ENCODE data around the gene LCN2. TPM values are rescaled to one million over a fixed set of nuclear protein-coding genes. Genes with fewer than 3 reads are reported as not detected.

LCN2 gene
- total and polyA plus RNA-seq, 9 of the 15 experiments (the other 6 are each of a cell fraction or from before 2014, with no cell fraction given), result 0.10 to 1.2 (median 0.44) TPM; not detected in 1

DNA sequence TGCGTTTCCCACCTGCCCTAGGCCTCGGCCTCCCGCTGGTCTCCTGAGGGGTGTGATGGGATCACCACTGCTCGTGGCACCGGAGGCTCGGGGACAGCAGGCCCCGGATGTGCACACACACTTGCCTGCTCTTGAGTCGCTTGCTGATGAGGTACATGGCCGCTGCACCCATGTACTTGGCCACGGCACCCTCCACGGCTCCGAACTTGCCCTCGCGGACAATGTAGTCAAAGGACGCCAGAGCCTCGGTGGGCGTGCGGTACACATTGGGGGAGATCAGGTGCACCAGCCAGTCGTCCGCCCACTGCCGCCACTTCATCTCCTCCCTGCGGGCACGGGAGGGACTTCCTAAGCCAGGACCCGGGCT is 26.5 kb upstream of the LCN2 start:
- H3K36me3 ChIP-seq (ENCODE audit: control insufficient read depth, insufficient read depth, low read length), result peaks cover 62% of the 10 kb centered on the region

More for the DNA sequence above, 26.5 kb upstream of the LCN2 start:
- no peaks in the 10 kb centered on the region for H3K9me3 ChIP-seq (replicated peaks; ENCODE audit: control insufficient read depth, insufficient read depth, low read depth, low read length)
- DNase-seq (ENCODE audit: extremely low read depth in 1 of 4, low spot score in 3 of 4) (no peak), ATAC-seq (no peak), FAIRE-seq (no peak)
- ChIA-PET CTCF (ENCODE audit: low intra/inter-chr PET ratio) (interaction anchor here (0.6 kb wide), 1 partner anchor 180 kb away, joined by 3 read pairs; no protein-coding TSS in a partner anchor), POLR2A (no interaction called here)
- no peak overlapping the region for H3K9ac ChIP-seq (ENCODE audit: insufficient read depth in 1 of 2, low read depth in 2 of 2, low read length in 2 of 2)
- H3K9me1 ChIP-seq (ENCODE audit: control insufficient read depth, insufficient read depth, low read length), result no peaks in the 10 kb centered on the region
- intact Hi-C loops (cut with micrococcal nuclease), result loop anchor here (10.0 kb wide), 2 partner anchors 72 to 152 kb away; partner anchors contain the start of genes CIZ1, GOLGA2 and SWI5
- peaks cover 15 to 56% of the 10 kb centered on the region in 2 experiments for H3K4me1 ChIP-seq (replicated peaks in 1 of 2; ENCODE audit: control insufficient read depth in 2 of 2, insufficient read depth in 2 of 2, low read length in 2 of 2)
- 95% methylated on average over 18 of the region's 24 CpGs for WGBS (ENCODE audit: insufficient coverage, low coverage, missing lambda C conversion rate)
- peaks cover 8% of the 10 kb centered on the region; the same call in 1 of the 2 replicates for H4K20me1 ChIP-seq (replicated peaks; ENCODE audit: control insufficient read depth, insufficient read depth, low read length)
- no peak overlapping the region for H3K4me2 ChIP-seq (ENCODE audit: insufficient read depth, low read length)
- no peak overlapping the region for H3K27ac ChIP-seq (ENCODE audit: extremely low read depth, low read depth, low read length)
- H3K27me3 ChIP-seq (ENCODE audit: control insufficient read depth in 2 of 2, insufficient read depth in 2 of 2, low read length in 2 of 2), result no peaks in the 10 kb centered on the region
- peaks cover 36% of the 10 kb centered on the region for H3K79me2 ChIP-seq (ENCODE audit: control insufficient read depth, insufficient read depth, low read length)
- no peak overlapping the region for H2AFZ ChIP-seq (ENCODE audit: low read depth, low read length)
- TF ChIP-seq, protein P1, sequence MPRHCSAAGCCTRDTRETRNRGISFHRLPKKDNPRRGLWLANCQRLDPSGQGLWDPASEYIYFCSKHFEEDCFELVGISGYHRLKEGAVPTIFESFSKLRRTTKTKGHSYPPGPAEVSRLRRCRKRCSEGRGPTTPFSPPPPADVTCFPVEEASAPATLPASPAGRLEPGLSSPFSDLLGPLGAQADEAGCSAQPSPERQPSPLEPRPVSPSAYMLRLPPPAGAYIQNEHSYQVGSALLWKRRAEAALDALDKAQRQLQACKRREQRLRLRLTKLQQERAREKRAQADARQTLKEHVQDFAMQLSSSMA (CRISPR knock-in tag; IDR thresholded peaks at IDR 0.05), result no peak
- no peak for TF ChIP-seq TCF7L2 (IDR thresholded peaks at IDR 0.05; ENCODE audit: low read depth, low read length)
- TF ChIP-seq HDAC2 (IDR thresholded peaks at IDR 0.05), result no peak
- no peak for TF ChIP-seq TCFL5 (CRISPR knock-in tag; conservative IDR thresholded peaks at IDR 0.05)
- peak; percentile 44; the same call in 1 of the 2 replicates for TF ChIP-seq POLR2G (IDR thresholded peaks at IDR 0.05; ENCODE audit: low read depth, low read length)
- peak; percentile 51 for TF ChIP-seq RBFOX2 (IDR thresholded peaks at IDR 0.05; ENCODE audit: low read depth, low read length)
- TF ChIP-seq ZNF77 (CRISPR knock-in tag; IDR thresholded peaks at IDR 0.05), result no peak
- TF ChIP-seq, protein P2, sequence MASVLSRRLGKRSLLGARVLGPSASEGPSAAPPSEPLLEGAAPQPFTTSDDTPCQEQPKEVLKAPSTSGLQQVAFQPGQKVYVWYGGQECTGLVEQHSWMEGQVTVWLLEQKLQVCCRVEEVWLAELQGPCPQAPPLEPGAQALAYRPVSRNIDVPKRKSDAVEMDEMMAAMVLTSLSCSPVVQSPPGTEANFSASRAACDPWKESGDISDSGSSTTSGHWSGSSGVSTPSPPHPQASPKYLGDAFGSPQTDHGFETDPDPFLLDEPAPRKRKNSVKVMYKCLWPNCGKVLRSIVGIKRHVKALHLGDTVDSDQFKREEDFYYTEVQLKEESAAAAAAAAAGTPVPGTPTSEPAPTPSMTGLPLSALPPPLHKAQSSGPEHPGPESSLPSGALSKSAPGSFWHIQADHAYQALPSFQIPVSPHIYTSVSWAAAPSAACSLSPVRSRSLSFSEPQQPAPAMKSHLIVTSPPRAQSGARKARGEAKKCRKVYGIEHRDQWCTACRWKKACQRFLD (CRISPR knock-in tag; IDR thresholded peaks at IDR 0.05), result no peak
- no peak for TF ChIP-seq FOXM1 (IDR thresholded peaks at IDR 0.05; ENCODE audit: low read depth)
- TF ChIP-seq FOXM1 (CRISPR knock-in tag; IDR thresholded peaks at IDR 0.05; ENCODE audit: low read depth), result no peak
- no peak for TF ChIP-seq ETV5 (CRISPR knock-in tag; IDR thresholded peaks at IDR 0.05; ENCODE audit: low read depth)
- in situ Hi-C loops (cut with MboI), result no loop called here
- BruUV-seq (replicated peaks), result no TSS peak
- no peak overlapping the region for H3K4me3 ChIP-seq
